Mucosa of gallbladder (tissue), 1 donor: ENCODE data around the gene RTN3. TPM values are rescaled to one million over a fixed set of nuclear protein-coding genes. Genes with fewer than 3 reads are reported as not detected.
A peak's percentile ranks its signal among the peaks of the same experiment; 100 is the strongest.
"Not testable (repeated sequence)": the region's sequence is repeated elsewhere in the genome, so short reads cannot be mapped to it uniquely, and the experiment has no call there.

Source experiments
- DNase-seq: peaks from one replicate; pipeline ENCODE4 v3.0.0-alpha.2; 2020; ENCODE audit warnings: low spot score
- total RNA-seq: library from RNA; stranded (reverse); gene quantifications from one replicate; pipeline ENCODE4 v1.2.1, GENCODE V29; 2021
- donor health status: DM: no; HTN: no; CAD: no.

Gene RTN3
- total RNA-seq, 1 donor from 2014 or later, result 107 TPM

DNA sequence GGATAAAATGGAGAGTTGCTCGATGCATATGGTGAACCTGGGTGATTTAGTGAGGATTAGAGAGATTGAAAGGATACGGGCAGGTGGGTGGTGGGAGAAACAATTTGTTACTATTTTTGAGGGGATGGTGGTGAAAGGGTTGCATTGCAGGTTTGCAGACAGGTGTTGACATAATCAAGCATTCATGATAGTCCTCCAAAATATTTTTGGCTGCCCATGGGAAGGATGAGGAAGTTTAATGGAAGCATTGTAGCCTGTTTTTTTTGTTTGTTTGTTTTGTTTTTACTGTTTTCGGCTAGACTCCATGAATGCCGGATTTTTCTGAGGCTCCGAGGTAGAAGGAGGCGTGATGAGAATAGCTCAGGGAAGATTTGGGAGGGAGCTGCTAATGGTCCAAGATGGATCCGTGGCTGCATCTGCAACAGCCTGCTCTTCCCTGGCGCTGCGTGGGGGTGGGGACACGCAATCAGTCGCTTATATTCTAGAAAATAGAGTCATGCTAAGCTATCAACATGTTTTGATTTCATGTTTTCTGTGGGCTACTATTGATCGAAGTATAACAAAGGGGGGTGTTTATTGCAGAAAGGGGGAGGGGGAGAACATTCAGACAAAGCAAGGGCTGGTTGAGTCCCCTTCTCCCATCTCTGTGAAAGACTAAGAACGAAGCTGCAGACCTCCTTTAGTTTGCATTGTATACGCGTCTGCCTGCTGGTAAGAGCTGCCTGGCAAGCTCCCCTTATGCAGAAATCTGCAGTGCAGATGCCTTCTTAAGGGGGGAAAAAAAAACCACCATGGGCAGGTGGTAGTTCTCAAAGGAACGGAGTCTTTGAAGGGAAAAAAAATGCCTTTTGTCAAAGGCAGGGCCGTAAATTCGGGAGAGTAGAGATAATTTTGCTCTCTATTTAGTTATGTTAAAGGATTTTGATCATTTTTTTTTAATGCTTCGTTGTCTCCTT lies 1.0 kb downstream of the RTN3 start:
- DNase-seq, result peak; percentile 25

DNA sequence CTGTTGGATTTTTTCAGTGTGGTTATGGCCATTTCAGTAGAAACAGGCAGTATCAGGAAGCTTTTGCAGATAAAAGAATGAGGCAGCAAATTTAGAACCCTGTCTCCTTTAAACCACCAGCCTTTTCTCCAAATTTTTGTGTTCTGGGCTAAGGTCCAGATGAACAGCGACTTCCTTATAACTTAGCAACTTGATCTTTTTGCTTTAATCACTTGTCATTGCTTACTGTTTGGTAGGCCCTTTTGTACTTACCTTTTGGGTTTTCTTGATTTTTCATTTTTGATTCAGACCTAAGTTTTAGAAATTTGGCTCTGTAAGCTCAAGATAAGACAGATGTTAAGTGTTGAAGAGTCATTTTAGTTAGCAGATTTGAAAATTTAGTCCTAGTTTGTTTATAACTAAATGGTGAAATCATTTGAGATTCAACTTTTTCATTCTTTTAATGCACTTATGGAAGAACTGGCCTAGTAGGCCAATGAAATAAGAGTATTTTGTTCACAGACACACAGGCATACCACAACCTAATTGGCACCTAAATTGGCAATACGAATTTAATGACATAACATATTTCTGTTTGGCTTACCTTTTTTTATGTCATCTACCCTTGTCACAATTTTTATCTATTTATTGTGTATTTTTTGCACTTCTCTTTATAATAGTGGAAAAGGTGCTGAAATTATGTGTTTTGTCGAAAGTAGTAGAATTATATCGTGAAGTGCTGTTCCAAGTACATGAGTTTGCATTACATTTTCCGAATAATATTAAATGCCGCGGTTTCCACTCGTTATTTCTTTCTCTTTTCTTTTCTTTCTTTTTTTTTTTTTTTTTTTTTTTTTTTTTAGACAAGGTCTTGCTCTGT lies 2.1 kb downstream of the RTN3 start:
- no peak for DNase-seq

DNA sequence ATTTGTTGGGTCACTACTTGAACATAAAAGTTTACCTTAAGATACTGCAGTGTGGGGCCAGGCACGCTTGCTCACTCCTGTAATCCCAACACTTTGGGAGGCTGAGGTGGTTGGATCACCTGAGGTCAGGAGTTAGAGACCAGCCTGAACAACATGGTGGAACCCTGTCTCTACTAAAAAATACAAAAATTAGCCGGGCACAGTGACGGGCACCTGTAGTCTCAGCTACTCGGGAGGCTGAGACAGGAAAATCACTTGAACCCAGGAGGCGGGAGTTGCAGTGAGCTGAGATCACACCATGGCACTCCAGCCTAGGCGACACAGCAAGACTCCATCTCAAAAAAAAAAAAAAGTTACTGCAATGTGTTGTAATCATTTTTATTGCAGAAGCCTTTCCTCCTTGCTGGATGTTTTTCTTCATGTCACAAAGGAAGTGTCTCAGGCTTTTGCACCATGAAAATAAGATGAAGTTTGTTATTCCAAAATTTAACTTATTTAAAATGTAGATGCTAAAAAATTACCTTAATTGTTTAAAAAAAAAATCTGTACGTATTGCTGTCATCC lies 3.9 kb downstream of the RTN3 start:
- DNase-seq, result not testable (repeated sequence)

DNA sequence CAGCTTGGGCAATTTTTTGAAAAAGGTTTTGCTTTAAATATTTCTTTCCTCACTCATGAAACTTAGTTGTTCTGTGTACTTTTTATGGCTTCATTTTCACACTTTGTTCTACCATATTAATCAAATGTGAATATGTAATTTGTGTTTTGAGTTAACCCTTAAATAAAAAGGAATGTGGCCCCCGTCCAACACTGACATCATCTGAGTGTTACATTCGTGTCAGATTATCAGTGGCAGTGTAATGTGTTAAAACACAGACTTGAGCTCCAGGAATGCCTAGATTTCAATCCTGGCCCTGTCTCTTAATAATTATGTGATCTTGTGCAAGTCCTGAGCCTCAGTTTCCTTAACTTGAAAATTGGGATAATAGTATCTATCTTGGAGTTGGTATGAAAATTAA lies 5.6 kb downstream of the RTN3 start:
- no peak for DNase-seq

DNA sequence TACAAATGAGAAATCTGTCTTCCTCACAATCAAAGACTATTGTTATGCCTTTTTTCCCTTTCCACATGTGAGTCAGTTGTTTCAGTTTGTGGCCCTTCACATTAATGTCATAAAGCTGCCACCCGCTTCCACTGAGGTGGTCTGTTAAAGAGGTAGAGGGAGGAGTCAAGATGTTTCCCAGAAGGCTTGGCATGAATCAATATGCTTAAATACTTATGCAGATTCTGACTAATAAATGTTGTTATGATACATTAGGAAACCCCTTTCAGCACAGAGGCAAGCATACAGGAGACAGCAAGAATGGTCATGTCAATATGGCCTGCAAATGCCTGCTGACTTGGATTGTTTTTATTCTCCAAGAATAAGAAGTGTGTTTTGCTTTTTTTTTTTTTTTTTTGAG lies 6.5 kb downstream of the RTN3 start:
- DNase-seq, result no peak

DNA sequence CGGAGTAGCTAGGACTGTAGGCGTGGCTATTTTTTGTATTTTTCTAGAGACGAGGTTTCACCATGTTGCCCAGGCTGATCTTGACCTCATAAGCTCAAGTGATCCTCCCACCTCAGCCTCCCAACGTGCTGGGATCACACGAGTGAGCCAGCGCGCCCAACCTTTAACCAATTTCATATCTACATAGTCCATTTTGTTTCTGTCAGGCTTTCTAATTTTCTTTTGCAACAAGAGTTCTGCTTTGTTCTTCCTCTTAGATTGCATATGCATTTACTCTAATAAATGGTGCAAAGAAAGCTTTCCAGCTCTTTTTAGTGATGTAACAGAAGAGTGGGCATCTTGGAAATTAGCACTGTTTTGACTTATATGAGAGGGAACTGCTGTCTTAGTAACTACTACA lies 13.3 kb downstream of the RTN3 start:
- no peak for DNase-seq

DNA sequence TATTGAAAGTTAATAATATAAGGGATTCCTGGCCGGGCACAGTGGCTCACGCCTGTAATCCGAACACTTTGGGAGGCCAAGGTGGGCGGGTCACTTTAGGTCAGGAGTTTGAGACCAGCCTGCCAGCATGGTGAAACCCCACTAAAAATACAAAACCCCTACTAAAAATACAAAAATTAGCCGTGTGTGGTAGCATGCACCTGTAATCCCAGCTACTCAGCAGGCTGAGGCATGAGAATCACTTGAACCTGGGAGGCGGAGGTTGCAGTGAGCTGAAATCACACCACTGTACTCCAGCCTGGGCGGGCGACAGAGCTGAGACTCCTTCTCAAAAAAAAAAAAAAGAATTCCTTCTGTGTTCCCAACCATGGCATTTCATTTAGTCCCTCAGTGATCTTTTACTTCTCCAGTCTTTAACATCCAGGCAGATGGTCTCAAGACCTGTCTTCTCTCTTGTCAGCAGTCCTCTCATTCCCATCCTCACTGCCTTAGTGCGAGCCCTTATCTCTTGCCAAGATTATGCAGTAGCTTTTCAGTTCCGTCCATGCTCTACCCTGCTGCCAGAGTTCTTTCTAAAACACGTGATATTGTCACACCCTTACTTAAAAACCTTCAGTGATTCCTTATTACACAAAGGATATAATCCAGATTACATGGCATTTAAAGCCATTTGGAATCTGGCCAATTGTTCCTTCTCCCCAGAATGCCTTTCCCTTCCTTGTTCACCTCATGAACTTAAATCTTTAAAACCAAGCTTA lies 17.9 kb downstream of the RTN3 start:
- no peak for DNase-seq

DNA sequence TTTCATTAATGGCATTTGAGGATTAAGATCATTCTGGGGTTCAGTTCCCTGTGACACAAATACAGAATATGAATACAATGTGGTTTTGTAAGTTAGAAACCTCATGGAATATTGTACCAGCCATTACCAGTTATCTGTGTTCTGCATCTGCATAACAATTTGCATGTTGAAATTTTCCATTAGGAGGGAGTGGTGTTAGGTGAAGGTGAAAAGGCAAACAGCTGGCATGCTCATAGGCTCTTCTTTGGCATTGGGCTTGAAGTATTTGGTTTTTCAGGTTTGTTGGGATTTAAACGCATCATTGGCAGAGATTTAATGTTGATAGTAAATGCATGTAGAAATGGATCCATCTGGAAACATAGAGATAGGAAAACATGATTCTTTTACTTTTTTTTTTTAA lies 18.6 kb downstream of the RTN3 start:
- DNase-seq, result no peak

DNA sequence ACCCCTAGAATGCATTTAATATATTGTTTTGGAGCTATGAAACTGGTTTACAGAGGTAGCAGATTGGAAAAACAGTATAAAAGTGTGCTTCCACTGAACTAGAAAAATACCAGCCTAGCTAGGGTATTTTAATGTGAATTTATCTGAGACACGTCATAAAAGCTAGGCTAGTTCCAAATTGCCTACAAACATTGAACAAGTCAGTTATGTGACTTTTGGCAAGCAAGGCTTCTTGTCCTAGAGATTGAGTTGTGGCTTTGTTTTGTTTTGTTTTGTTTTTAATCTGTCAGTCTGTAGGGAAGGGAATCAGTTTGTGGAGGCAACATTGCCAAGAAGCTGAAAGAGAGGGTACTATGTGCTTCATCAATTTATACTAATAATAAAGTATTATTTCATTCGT lies 24.2 kb downstream of the RTN3 start:
- DNase-seq, result no peak

DNA sequence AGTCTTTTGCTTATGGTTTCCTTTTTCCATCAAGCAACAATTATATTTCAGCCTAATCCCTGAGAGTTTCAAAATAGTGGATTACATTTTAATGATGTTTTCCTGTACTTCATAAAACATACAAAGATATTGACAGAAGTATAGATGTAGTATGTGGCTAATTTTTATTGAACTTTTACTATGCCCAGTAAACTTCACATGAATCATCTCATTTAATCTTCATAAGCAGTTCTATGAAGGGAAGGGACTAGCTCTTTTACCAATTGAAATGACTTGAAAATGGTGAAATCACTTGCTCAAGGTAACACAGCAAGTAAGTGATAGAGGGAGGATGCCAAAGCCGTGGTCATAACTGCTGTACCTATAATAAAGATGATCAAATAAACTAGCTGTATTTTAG lies 27.5 kb downstream of the RTN3 start:
- no peak for DNase-seq

DNA sequence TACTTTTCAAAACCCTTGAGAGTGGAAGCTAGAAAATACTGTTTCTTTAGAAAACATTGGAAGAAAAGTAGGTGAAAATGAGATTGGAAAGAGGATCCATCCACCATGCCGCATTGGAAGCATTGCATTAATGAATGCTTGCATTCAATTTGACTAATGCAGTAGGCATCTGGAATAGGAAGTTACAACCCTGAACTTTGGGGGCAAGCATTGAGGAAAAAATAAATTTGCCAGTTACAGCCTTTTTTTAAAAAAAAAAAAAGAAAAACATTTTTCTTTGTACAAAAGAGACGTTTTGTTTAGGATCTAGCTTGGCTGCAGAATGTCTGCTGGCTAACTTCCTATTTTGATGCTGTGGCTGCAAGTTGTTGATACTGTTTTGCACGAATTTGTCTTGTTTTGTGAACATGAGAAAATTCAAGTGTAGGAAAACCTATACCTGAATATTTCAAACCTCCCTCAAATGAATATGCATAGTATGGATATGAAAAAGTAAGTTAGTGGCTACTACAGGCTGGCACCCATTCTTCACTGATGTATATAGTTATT lies 28.1 kb downstream of the RTN3 start:
- DNase-seq, result no peak

DNA sequence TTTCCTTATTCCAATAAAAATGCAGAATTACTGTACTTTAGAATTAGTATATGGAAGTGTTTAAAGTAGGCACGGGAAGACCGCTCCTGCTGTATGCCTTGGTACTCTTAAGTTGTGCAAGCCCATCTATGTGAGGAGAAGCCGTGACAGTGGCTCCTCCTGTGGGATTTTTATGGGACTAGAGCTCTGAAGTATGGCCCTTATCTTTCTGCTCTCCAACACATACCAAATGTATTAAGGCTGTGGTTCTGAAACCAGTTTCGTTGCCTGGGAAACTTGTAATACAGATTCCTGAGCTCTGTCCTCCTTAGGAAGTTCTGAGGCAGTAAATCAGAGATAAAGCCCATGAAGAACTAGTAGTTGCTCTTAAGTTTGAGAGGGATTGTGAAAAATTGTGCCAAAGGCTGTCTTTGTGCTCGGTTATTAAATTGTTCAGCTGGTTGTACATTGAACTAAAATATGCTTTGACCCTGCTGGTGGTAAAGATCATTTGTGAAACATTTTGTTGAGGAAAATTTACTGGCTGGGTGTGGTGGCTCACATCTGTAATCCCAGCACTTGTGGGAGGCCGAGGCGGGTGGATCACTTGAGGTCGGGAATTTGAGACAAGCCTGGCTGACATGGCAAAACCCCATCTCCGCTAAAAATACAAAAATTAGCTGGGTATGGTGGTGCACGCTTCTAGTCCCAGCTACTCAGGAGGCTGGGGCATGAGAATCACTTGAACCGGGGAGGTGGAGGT lies 29.3 kb downstream of the RTN3 start:
- DNase-seq, result no peak

DNA sequence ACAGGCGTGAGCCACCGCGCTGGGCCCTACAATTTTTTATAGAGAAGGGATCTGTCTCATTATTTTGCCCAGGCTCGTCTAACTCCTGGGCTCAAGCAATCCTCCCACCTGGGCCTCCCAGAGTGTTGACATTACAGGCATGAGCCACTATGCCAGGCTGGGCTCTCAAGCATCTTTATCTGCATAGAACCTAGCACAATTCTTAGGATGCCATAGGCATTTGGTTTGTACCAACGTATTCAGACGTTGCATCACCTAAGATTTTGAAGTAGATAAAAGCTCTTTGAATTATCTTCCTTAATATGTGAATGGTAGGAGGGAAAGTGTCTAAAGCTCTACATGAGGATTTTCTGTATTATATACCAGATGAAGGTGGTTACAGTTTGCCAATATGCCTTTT lies 30.5 kb downstream of the RTN3 start:
- no peak for DNase-seq

DNA sequence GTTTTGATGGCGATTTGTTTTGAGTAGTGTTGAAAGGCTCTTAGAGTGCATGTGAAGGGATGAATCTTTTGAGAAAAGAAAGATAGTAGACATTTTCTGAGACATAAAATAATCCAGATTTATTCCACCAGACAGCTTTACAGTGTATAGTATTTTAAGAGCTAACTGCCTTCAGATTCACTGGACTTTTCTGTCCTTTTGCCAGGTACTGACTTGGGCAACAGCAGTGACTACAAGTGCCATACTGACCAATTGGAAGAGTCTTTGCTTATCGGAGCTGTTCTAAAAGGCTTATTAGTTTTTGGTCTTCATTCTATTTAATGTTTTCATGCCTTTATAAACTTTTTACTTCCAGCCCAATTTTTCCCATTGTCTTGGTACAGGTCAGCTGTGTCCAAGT lies 32.5 kb downstream of the RTN3 start:
- no peak for DNase-seq

DNA sequence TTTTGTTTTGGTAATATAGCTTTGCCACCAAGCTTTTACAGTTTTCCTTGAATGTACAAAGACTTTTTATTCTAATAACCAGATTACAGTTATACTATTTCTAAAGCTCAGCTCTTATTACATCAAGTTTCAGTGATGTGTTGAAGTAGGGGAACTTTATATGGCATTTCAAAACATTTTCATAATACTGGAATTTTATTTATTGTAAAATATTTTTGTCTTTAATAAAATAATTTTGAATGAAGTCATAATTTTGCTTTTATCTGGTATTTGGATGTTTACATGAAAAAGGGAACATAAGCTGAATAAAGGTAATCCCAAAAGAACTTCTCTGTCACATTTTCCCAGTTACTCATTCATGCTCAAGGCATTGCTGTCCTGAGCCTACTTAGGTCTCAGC lies 34.7 kb downstream of the RTN3 start:
- DNase-seq, result no peak

DNA sequence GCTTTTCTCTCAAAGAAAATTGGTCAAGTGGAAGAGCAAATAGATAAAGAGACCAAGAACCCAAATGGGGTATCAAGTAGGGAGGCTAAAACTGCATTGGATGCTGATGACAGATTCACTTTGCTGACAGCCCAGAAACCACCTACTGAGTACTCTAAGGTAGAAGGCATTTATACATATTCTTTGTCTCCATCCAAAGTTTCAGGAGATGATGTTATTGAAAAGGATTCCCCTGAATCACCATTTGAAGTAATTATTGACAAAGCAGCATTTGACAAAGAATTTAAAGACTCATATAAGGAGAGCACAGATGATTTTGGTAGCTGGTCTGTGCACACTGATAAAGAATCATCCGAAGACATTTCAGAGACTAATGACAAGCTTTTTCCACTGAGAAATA lies 37.7 kb downstream of the RTN3 start:
- no peak for DNase-seq

DNA sequence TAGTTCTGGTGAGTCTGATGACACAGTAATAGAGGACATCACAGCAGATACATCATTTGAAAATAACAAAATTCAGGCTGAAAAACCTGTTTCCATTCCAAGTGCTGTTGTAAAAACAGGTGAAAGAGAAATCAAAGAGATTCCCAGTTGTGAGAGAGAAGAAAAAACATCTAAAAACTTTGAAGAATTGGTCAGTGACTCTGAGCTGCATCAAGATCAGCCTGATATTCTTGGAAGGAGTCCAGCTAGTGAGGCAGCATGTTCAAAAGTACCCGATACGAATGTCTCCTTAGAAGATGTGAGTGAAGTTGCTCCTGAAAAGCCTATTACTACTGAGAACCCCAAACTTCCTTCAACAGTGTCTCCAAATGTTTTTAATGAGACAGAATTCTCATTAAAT lies 38.7 kb downstream of the RTN3 start:
- no peak for DNase-seq

DNA sequence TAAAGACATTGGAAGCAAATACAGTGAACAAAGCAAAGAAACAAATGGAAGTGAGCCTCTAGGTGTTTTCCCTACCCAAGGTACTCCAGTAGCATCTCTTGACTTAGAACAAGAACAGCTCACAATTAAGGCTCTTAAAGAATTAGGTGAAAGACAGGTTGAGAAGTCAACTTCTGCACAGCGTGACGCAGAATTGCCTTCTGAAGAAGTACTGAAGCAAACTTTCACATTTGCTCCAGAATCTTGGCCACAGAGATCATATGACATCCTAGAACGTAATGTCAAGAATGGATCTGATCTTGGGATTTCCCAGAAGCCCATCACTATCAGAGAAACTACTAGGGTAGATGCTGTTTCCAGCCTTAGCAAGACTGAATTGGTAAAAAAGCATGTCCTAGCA lies 39.3 kb downstream of the RTN3 start:
- no peak for DNase-seq

DNA sequence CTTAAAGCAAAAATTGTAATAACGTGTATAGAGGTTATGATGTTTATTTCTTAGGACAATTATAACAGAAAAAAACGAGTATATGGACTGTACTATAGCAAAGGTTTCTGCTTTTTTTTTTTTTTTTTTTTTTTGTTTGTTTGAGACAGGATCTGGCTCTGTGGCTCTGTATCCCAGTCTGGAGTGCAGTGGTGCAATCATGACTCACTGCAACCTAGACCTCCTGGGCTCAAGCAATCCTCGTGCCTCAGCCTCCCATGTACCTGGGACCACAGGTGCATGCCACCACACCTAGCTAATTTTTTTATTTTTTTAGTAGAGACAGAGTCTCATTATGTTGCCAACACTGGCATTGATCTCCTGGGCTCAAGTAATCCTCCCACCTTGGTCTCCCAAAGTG lies 48.0 kb downstream of the RTN3 start:
- no peak for DNase-seq

DNA sequence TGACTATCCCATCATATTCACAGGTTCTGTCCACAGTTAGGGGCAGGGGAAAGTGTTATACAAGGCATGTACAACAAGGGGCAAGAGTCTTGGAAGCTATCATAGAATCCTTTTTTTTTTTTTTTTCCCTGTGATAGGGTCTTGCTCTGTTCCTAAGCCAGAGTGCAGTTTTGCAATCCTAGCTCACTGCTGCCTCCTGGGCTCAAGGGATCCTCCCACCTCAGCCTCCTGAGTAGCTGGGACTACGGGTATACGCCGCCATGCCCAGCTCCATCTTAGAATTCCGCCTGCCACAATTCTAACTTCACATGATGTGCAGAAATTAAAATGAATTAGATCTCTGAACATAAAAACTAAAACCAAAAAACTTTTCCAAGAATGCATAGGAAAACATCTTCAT lies 55.6 kb downstream of the RTN3 start:
- DNase-seq, result no peak

DNA sequence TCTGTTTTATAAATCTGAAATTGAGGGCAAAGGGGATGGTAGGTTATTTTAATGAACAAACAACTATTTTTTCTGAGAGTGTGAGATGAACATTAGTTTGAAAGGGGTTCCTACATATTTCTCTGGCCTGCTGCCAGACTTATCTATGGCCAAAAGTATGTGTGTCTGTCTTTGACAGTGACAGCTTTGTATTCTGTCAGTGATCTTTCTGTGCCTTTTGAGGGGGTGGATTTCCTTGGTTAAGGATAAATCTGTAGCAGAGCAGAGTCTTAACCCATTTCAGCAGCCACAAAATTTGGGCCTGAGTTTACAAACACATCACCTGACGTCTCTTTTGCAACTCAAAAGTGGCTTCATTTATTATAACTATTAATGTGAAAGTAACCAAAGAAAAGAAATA lies 56.4 kb downstream of the RTN3 start:
- no peak for DNase-seq
